Peyer's patch (tissue), 4 donors: ENCODE data around the gene PITX1.

Experiments
- POLR2A ChIP-seq, 2 donors: fragments of 450-650 bp; IDR thresholded peaks; one replicate each; pipeline ENCODE4 v1.5.1; 2017; ENCODE audit warnings: antibody characterized with exemption in 2 of 2, mild to moderate bottlenecking in 2 of 2, moderate library complexity in 2 of 2
- TF ChIP-seq, protein P1 (sequence below), 6 experiments: fragments of 450-650 bp in 4 of 6; fragments of 200-600 bp in 2 of 6; sonication (generic) in 1 of 6; IDR thresholded peaks; one replicate each; pipeline ENCODE4 v1.5.1; 2017 to 2019; ENCODE audit warnings: antibody characterized with exemption in 6 of 6, mild to moderate bottlenecking in 3 of 6, moderate library complexity in 1 of 6

DNA sequence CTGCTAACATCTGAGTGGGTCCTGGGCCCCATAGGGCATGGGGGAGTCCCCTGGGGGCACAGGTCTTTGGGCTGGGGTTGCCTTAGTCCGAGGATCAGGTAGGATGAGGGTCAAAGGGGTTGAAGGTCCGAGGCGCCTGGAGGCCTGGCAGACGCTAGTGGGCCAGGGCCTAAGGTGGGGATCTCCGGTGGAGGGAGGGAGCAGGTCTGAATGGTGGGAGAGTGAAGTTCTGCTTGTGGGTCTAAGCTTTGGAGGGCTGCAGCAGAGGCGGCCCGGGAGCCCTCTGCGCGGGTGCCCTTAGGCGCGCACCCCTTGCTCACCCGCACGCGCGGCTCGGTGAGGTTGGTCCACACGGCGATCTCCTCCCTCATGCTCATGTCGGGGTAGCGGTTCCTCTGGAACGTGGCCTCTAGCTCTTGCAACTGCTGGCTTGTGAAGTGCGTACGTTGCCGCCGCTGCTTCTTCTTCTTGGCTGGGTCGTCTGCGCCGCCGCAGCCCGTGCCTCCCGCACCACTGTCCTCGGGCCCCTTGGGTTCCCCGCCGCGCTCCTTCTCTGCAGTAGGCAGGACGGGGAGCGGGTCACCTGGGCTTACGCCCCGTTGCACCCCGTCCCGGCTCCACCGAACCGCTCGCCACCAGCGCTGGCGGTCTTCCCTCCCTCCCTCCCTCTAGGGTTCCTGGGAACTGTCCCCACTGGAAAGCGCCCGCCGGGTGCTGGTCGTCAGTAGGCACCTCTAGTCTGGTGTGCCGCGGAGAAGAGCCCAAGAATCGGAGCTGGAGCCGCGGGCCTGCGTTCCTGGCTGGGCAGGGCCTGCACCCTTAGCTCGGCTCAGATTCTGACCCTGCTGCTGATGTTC is 2.8 kb downstream of the PITX1 start:
- TF ChIP-seq, protein P1, sequence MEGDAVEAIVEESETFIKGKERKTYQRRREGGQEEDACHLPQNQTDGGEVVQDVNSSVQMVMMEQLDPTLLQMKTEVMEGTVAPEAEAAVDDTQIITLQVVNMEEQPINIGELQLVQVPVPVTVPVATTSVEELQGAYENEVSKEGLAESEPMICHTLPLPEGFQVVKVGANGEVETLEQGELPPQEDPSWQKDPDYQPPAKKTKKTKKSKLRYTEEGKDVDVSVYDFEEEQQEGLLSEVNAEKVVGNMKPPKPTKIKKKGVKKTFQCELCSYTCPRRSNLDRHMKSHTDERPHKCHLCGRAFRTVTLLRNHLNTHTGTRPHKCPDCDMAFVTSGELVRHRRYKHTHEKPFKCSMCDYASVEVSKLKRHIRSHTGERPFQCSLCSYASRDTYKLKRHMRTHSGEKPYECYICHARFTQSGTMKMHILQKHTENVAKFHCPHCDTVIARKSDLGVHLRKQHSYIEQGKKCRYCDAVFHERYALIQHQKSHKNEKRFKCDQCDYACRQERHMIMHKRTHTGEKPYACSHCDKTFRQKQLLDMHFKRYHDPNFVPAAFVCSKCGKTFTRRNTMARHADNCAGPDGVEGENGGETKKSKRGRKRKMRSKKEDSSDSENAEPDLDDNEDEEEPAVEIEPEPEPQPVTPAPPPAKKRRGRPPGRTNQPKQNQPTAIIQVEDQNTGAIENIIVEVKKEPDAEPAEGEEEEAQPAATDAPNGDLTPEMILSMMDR (IDR thresholded peaks at IDR 0.05), result no peak
- no peak for TF ChIP-seq POLR2A (IDR thresholded peaks at IDR 0.05)
